SKM-1 treated with dmso at 0.1 percent for 144 hours (cell line): ENCODE results near the gene SLC25A45.
A peak's percentile ranks its signal among the peaks of the same experiment; 100 is the strongest.

ENCODE experiments used
- DNase-seq: peaks from one replicate; lab custom pipeline; 2025; ENCODE audit not compliant: unreplicated experiment; lab: John Stamatoyannopoulos, UW

The SLC25A45 gene

DNA sequence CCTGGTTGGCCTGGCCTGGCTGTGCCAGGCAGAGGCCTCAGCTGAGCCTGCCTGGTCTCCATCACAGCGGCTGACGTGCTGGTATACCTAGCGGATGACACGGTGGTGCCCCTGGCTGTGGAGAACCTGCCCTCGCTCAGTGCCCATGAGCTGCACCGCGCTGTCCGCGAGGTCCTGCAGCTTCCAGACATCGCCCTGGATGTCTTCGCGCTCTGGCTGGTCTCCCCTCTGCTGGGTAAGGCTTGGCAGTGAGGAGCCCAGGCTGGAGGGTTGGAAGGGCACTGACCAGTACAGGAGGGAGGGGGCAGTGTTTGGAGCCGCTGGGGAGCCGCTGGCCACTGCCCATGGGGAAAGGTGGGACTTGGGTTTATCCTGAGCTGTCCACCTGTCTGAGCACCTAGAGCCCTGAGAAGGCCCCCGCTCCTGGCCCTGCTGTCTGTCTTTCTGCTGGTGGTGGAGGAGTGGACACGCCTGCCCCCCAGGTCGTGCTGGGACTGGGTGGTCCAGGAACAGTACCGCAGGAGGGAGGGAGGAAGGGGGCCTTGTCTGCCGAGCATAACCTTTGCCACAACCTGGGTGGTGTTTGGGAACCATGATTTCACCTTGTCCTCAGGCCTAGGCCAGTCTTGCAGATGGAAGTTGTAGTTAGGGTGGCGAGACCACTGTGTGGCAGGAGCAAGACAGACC is 7.0 kb upstream of the SLC25A45 start:
- DNase-seq, result no peak

DNA sequence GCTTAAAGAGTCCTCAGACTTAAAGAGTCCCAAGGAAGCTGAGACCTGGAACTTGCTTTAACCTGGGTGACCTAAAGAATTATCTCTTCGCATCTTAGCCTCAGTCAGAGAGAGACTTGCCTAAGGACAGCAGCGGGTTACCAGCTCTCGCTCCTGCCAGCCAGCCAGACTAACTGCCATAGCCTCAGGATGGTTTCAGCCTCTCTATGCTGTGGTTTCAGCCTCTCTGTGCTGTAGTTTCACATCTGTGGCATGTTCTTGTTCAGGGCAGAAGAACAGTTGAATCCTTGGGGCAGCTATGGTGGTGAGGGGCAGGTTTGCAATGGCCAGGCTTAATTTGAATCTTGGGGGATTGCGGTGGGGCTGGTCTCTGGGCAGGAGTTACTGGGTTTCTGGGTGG is 6.3 kb upstream of the SLC25A45 start:
- DNase-seq, result no peak

DNA sequence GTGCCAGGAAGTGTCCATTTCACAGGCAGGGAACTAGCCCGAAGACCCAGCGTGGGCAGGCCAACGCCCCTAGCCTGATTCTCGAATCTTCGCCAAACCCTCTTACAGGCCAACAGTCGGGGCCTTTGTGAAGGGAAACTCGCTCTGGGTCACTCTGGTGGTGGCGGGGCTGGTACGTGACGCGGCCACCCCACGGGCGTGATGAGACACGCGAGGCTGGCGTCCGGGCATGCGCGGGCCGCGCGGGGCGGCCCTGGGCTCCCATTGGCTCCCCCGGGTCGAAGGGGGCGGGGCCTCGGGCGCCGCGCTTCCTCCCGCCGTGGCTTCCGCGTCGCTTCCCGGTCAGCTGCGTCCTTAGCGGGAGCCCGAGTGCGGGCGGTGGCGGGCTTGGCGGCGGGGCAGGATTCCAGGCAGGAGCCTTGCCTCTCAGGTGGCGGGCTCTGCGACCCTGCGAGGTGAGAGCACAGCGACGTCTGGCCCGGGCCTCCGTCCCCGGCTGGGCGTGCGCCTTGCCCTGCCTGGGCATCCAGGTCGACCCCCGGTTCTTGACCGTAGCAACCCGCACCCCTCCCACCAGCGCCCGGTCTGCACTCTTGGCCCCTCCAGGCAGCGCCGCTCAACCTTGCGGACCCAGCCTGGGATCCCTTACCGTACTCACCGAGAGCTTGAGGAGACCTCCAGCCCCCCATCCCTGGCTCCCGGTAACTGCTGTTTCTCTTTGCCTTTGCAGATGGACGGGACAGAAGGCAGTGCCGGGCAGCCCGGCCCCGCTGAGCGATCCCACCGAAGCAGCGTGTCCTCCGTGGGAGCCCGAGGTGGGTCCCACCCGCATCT is 4.1 kb upstream of the SLC25A45 start, which contains the start of gene FRMD8:
TSS of gene FRMD8 (plus strand) at position 331 of the 834 bp plus-strand sequence. CDS start at position 731, 400 bp downstream.
- peak; percentile 68 for DNase-seq

DNA sequence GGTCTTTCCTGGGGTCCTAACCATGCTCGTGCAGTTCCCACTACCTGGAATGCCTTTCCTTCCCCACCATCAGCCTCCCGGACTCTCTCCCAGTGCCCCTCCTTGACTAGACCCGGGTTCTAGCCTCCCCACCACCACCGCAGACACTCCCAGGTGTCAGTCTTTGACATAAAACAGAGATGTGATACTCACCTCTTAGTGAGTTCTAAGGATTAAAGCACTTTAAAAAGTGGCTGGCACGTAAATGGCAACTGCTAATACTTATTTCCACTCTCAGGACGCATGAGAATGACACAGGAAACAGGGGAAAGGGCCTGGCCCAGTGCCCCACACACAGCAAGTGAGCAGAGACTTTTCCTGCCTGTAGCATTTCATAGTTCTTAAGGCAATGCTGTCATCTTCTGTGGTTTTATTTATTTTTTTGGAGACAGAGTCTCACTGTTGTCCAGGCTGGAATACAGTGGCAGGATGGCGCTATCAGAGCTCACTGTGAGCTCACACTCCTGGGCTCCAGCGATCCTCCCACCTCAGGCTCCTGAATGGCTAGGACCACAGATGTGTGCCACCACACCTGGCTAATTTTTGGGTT is 1.9 kb upstream of the SLC25A45 start:
- DNase-seq, result no peak

DNA sequence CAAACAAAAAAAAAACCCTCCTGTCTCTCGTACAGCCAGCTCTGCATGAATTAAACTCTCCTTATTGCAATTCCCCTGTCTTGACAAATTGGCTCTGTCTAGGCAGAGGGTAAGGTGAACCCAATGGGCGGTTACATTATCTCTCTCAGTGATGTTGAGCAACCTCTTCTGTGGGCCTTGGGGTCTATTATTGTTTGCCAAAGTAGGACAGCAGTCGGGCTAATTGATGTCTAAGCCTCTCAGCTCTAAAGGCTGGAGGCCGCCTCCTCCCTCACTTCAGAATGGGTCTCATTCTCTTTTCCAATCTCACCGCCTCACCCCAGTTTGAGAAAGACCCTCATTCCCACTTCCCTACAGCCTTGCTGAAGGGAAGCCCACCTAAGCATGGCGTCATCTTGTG is 1.3 kb upstream of the SLC25A45 start:
- DNase-seq, result no peak

DNA sequence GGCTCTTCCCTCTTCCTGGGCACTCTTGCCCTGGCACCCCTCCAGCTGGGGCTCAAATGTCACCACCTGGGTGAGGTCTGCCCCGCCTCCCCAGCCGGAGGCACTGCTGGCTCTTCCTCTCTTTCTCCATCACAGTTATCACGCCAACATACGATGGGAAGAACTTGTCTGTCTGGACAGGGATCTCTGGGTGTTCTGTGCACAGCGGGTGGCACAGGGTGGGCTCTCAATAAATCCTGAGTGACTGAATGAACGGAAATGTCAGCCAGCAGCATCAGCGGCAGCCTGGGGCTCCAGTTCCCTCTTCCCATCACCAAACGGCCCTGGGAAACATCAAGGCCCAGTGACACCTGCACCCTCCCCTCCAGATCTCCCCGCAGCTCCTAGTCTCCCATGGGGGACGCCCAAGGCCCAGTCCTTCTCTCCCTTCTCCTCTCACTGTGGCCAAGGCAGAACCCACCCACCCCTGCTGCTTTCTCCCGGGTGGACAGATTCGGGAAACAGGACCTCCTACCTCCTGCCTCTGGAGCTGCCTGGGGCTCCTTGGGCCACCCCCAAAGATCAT is 440 bp upstream of the SLC25A45 start:
- no peak for DNase-seq

DNA sequence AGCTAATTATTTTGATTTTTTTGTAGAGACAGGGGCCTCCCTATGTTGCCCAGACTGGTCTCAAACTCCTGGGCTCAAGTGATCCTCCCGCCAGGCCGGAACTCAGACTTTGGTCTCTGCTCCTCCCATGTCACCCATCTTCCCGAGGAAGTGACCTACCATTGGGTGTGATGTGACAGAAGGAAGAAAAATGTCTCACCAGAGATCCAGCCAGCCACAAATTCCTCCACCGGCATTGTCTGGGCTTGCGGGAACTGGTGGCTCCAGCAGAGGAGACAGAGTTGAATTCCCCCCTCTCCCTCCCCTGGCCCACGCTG is 772 bp downstream of the SLC25A45 start:
- DNase-seq, result no peak

DNA sequence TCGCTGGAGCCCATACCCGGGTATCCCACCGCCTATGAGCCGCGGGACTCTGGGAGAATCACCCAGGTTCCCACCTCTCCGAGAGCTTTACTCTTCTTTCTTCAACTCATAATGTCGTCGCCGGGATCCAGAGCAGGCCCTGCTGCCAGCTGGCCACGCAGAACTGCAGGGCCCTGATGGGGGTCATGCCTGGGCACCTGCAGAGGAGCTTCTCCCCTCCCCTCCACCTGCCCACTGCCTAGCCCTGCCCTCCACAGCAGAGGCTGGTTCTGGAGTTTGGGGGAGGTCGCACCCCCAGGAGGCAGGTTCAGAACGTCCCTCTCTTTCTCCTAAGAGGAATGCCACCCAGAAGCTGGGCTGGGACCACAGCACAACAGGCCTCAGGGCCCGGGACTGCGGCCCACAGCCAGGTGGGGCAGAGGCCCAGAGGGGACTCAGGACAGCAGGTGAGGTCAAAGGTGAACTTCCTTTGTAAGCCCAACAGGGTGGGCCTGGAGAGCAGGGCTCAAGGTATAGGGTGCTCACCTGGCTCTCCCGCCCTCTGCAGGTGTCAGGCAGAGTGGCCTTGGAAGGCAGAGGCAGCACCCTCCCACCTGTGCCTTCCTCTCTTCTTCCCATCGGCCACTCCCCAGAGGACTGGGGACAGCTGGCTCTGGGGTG is 1.9 kb downstream of the SLC25A45 start:
- DNase-seq, result no peak

DNA sequence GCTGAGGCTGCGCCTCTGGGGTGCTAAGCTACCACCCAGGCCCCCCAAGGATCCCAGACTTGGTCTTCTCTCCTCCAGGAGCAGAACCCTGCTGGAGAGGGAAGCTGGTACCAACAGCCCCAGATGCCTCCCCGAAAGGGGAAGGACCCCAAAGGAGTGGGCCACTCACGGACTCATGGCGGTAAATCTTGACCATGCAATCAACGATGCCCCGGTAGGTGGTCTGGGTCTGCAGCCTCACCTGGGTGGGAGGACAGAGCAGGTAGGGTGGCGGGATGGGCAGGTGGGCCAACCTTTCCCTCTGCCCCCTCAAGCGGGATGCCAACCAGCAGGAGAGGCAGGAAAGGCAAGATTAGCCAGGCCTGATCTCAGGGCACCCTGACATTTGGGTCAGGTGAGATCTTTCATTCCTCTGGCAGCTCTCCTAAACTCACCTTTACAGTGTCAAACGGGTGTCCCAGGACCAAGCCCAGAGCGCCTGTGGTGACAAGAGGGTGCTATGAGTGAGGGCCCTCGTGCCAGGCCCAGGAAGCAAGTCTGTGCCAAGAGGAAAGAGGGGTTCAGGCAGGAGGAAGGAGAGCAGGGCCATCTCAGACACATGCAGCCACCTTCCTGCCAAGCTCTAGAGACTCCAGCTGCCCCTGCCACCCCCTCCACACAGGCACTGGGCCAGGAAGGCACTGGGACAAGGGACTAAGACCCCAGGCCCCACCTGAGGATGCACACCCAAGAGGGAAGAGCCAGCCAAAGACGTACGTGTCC is 2.6 kb downstream of the SLC25A45 start:
- DNase-seq, result no peak

DNA sequence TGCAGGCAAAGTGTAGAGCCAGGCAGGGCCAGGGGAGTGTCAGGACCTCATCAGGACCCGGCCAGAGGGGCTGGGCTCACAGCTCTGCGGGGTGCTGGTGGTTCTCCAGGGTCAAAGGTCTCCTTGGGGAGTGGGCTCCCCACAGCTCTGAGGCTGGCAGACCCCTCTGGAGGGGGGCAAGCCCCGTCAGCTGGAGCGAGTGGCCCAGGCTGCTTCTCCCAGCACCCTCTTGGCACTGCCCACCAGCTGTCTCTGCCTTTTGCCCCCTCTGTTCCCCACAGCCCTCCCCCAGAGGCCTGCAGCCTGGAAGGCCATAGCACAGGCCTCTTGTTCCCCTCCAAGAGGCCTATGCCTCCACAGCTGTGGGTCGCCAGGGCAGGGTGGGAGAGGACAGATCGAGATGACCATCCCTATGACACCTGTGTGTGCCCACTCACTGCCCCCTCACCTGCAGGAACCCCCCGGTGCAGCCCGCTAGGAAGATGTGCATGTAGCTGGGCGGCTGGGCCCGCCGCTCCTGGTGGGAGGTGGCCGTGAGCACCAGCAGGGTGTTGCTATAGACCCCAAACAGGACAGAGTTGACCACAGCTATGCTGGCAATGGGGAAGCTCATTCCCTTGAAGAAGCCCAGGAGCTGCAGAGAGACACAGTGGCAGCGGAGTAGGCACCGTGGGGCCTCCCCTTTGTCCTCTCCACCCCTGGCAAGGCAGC is 3.4 kb downstream of the SLC25A45 start:
- no peak for DNase-seq

DNA sequence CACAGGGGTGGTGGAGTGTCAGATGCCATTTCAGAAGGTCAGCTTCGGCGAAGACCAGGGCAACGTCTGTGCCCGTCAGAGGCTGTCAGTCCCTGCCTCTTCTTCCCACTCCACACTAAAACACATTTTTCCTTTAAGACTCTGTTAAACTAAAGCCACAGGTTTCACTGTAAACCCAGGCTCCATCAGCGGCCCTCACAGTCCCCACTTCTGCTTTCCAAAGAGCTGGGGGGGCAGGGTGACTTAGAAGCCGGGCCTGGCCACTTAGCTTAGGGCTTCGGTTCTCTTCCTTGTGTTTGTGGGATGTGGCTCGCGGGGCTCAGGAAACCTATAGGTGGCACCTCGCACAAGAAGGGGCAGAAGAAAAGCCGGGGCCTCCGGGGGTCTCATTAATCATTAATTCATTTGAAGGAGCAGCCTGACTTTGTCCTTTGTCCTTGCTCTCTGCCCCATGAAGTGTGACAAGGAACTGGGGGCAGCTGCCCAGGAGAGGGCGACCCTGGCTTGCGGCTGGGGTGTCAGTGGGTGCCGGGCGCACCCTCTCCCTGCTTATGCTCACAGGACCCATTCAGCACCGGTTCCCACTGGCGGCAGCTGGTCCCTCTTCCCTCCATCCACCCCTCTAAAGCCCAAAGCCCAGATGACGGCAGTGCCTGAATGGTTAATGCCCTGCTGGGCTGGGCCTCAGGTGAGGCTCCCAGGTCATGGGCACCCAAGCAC is 4.1 kb downstream of the SLC25A45 start:
- DNase-seq, result peak; percentile 87

DNA sequence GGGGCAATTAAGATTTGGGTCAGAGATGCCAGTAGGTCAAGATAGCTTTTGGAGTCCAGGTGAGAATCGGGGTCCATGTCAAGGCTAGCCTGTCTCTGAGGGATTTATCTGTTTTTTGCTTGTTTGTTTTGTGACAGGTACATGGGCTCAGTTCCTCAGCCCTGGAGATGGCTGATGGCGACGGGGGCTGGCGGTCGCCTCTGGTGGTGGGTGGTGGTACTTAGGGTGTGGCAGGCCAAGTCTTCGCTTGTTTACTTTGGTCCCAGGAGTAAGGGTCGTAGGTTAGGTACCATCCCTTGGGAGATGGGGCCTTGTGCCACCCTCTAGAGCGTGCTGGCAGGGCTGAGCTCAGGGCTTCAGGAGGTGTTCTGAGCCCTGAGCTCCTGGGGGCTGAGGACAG is 4.7 kb downstream of the SLC25A45 start:
- no peak for DNase-seq

DNA sequence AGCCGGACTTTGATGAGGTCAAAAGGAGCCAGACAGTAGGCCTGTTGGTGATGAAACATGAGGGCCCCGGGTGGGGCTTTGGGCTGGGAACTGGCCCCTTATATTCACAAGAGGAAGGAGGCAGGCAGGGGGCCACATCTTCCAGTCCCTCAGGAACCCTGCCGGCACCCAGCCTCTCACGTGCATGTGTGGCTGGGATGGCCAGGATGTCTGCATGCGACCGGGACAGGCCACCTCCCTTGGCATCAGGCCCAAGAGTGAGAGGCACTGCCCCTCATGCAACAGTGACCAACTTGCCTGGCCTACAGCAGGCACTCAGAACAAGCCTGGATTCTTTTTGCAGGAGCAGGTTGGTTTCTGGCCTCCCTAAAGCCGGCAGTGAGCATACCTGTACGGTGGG is 5.4 kb downstream of the SLC25A45 start:
- no peak for DNase-seq

DNA sequence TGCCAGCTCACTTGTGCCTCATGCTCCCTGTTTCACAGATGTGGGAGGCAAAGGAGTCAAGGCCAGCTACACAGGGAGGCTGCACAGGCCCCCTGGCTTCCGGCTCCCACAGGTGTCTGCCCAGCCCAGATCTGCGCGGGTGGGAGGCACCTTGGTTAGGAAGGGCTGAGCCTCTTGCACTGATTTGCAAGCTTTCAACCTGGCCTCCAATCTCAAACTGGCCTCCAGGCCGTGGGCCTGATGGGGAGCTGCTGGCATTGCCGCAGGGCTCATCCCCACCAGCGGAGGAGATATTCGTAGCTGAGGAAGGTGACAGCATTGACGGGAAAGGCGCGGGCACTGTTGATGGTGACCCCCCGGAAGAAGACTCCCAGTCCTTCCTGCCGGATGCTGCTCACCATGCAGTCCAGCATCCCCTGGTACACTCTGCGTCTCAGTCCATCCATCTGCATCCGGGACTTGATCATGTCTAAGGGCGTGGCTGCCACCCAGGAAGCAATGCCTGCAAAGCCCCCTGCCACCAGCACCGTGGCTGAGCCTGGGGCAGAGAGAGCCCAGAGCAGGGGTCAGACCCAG is 6.2 kb downstream of the SLC25A45 start:
- no peak for DNase-seq

DNA sequence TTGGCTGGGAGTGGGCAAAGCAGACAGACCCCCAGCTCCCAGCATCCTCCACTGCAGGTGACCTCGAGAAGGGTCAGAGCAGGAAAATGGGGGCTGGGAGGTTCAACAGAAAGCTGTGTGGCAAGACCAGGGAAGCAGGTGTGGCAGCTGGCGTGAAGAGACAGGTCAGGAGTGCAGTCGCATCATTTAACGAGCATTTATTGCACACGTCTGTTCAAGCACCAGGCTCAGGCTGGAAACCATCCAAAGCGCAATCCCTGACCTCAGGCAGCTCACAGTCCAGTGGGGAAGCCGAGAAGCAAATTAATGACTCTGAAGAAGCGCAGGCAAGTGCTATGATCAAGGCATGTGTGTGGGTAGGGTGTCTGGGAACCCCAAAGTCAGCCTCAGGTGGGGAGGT is 7.4 kb downstream of the SLC25A45 start:
- DNase-seq, result no peak

DNA sequence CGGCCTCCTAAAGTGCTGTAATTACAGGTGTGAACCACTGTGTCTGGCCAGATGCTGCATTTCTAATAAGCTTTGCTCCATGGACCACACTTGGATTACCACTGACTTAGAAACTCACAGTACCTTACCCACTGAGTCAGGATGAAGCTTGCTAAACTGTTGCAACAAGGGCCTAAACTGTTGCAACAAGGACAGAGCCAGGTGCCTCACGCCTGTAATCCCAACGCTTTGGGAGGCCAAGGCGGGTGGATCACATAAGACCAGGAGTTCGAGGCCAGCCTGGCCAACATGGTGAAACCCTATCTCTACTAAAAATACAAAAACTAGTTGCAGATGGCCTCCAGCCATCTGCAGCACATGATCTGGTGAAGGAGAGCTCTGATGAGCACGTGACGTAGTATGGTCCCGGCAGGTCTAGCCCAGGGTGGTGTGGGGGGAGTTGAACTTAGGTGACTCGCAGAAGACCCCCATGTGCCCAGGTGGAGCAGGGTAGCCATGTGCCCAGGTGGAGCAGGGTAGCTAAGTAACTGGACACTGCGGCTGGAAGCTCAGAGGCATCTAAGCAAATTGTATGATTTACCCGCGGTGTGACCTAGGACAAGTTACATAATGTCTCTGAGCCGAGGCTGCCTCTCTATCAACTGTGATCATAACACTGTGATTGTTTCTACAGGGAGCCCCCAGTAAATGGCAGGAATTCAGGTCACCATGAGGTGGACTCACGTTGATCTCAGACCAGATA is 8.4 kb downstream of the SLC25A45 start:
- no peak for DNase-seq

DNA sequence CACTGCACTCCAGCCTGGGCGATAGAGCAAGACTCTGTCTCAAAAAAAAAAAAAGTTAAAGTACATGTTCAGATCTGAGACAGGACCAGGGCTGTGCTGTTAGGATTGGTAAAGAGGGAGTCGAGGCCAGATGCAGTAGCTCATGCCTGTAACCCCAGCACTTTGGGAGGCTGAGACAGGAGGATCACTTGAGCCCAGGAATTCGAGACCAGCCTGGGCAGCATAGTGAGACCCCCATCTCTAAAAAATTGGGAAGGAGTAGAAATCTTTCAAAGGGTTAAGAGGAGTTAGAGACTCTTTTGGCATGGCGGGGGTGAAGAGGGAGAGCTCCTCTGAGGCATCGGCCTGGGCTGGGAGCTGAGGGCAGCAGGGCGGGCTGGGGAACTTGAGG is 11.8 kb downstream of the SLC25A45 start:
- no peak for DNase-seq

DNA sequence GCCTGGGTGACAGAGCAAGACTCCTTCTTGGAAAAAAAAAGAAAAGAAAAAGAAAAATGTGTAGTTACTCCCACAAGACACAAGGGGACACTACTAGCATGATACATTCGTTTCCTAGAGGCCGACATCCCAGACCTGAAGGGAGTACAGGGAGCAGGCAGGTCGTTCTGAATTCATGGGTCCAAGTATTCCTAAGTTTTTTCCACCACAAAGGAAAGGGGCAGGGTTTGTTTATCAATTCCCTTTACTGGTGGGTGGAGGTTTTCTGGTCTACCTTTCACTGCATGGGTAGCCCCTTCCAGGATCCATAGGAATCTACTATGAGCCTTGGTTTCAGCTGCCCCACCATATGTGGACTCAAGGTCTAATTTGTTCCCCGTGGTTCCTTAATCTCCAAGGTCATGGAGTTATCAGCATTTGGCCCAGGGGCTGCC is 16.1 kb downstream of the SLC25A45 start:
- DNase-seq, result peak; percentile 87
